HepG2 (cell line): Measurements from ENCODE around the gene LENEP. TPM values are rescaled to one million over a fixed set of nuclear protein-coding genes. Genes with fewer than 3 reads are reported as not detected.

Source experiments
- ATF1 ChIP-seq: IDR thresholded peaks from 2 replicates; pipeline ENCODE4 v1.6.1; 2016; ENCODE audit warnings: mild to moderate bottlenecking, control low read depth
- FIP1L1 ChIP-seq: fragments of 200-400 bp; formaldehyde crosslinking; IDR thresholded peaks from 2 replicates; pipeline ENCODE4 v1.6.1; 2018; ENCODE audit warnings: low read depth, mild to moderate bottlenecking, low read length, moderate library complexity, borderline replicate concordance; ENCODE audit not compliant: insufficient read depth
- FOSL2 ChIP-seq: sonication (generic); formaldehyde crosslinking; IDR thresholded peaks from 2 replicates; pipeline ENCODE4 v1.4.0; 2020; ENCODE audit warnings: missing genetic modification reagents
- GLI4 ChIP-seq: sonication (generic); formaldehyde crosslinking; IDR thresholded peaks from 2 replicates; pipeline ENCODE4 v1.5.1; 2020; ENCODE audit warnings: missing genetic modification reagents, mild to moderate bottlenecking, moderate library complexity, borderline replicate concordance
- HIVEP1 ChIP-seq: sonication (generic); formaldehyde crosslinking; IDR thresholded peaks from 2 replicates; pipeline ENCODE4 v1.4.0; 2020; ENCODE audit warnings: mild to moderate bottlenecking, missing genetic modification reagents
- KDM4B ChIP-seq: sonication (generic); formaldehyde crosslinking; IDR thresholded peaks from 2 replicates; pipeline ENCODE4 v1.4.0; 2020; ENCODE audit warnings: missing genetic modification reagents
- KLF13 ChIP-seq: sonication (generic); formaldehyde crosslinking; IDR thresholded peaks from 2 replicates; pipeline ENCODE4 v1.4.0; 2020; ENCODE audit warnings: mild to moderate bottlenecking, missing genetic modification reagents
- LCORL ChIP-seq, 2 experiments: fragments of 450-650 bp in 1 of 2; sonication (generic) in 1 of 2; formaldehyde crosslinking in 1 of 2; IDR thresholded peaks; 2 replicates each; pipeline versions ENCODE4 v1.5.0 to v1.6.1; 2017 to 2020; ENCODE audit warnings: antibody characterized with exemption in 1 of 2, missing genetic modification reagents in 1 of 2
- MBNL3 ChIP-seq: fragments of 250-450 bp; sonication (Bioruptor Pico); conservative IDR thresholded peaks from 2 replicates; pipeline ENCODE4 v1.8.0; 2022; ENCODE audit warnings: mild to moderate bottlenecking, inconsistent platforms
- MEIS2 ChIP-seq: sonication (generic); formaldehyde crosslinking; IDR thresholded peaks from 2 replicates; pipeline ENCODE4 v1.9.0; 2021; ENCODE audit warnings: mild to moderate bottlenecking, missing genetic modification reagents
- MIXL1 ChIP-seq: IDR thresholded peaks from 2 replicates; pipeline ENCODE4 v1.6.1; 2016
- NFYC ChIP-seq: IDR thresholded peaks from 2 replicates; pipeline ENCODE4 v1.6.1; 2016; ENCODE audit warnings: missing genetic modification reagents, missing compliant biosample characterization
- NKX3-1 ChIP-seq: sonication (generic); formaldehyde crosslinking; IDR thresholded peaks from 2 replicates; pipeline ENCODE4 v1.5.0; 2020; ENCODE audit warnings: missing genetic modification reagents
- NRL ChIP-seq: sonication (generic); formaldehyde crosslinking; IDR thresholded peaks from 2 replicates; pipeline ENCODE4 v1.5.0; 2020; ENCODE audit warnings: missing genetic modification reagents, mild to moderate bottlenecking, moderate library complexity, borderline replicate concordance
- PAF1 ChIP-seq: IDR thresholded peaks from 2 replicates; pipeline ENCODE4 v1.6.1; 2016; ENCODE audit warnings: missing genetic modification reagents, missing compliant biosample characterization
- PHB2 ChIP-seq: fragments of 450-650 bp; IDR thresholded peaks from 2 replicates; pipeline ENCODE4 v1.6.1; 2018; ENCODE audit not compliant: partially characterized antibody
- SMARCC2 ChIP-seq: fragments of 450-650 bp; IDR thresholded peaks from 2 replicates; pipeline ENCODE4 v1.6.1; 2017; ENCODE audit warnings: antibody characterized with exemption, mild to moderate bottlenecking
- SP2 ChIP-seq: sonication (generic); formaldehyde crosslinking; IDR thresholded peaks from 2 replicates; pipeline ENCODE4 v1.5.1; 2020; ENCODE audit warnings: mild to moderate bottlenecking, missing genetic modification reagents
- SSRP1 ChIP-seq: IDR thresholded peaks from 2 replicates; pipeline ENCODE4 v1.6.1; 2016; ENCODE audit warnings: control low read depth
- ZKSCAN1 ChIP-seq: fragments of 150-350 bp; IDR thresholded peaks from 2 replicates; pipeline ENCODE4 v1.6.1; 2014; ENCODE audit warnings: low read length
- ZNF24 ChIP-seq: fragments of 450-650 bp; IDR thresholded peaks from 2 replicates; pipeline ENCODE4 v1.6.1; 2017; ENCODE audit warnings: antibody characterized with exemption, mild to moderate bottlenecking
- ZNF253 ChIP-seq: sonication (generic); formaldehyde crosslinking; IDR thresholded peaks from 2 replicates; pipeline ENCODE4 v1.8.0; 2022; ENCODE audit warnings: mild to moderate bottlenecking, missing genetic modification reagents, borderline replicate concordance
- ZNF589 ChIP-seq: sonication (generic); formaldehyde crosslinking; conservative IDR thresholded peaks from 2 replicates; pipeline ENCODE4 v1.8.0; 2022; ENCODE audit warnings: mild to moderate bottlenecking, moderate library complexity, missing genetic modification reagents
- ZNF724P ChIP-seq: sonication (generic); formaldehyde crosslinking; IDR thresholded peaks from 2 replicates; pipeline ENCODE4 v1.8.0; 2022; ENCODE audit warnings: missing genetic modification reagents, borderline replicate concordance
- ZNF883 ChIP-seq: sonication (generic); formaldehyde crosslinking; IDR thresholded peaks from 2 replicates; pipeline ENCODE4 v1.5.1; 2020; ENCODE audit warnings: mild to moderate bottlenecking, missing genetic modification reagents; ENCODE audit errors: not compliant biosample characterization
- ZSCAN29 ChIP-seq: sonication (generic); formaldehyde crosslinking; conservative IDR thresholded peaks from 2 replicates; pipeline ENCODE4 v1.4.0; 2020; ENCODE audit warnings: mild to moderate bottlenecking, missing genetic modification reagents
- polyA plus RNA-seq, 8 experiments: library from polyadenylated mRNA; depleted of rRNA in 3 of 8; stranded (reverse) in 7 of 8; unstranded in 1 of 8; fragments of >200 nt; fragmentation: Illumina TruSeq in 4 of 8; extraction: Trizol in 4 of 8; gene quantifications; 2 replicates each; pipeline versions ENCODE4 v1.2.1 to v1.2.3, GENCODE V29; 2011 to 2016; ENCODE audit warnings: low read depth in 4 of 8, missing spikeins in 1 of 8, mixed read lengths in 1 of 8; ENCODE audit not compliant: insufficient read depth in 1 of 8
- total RNA-seq, 5 experiments: library from RNA; depleted of rRNA; stranded (reverse); fragments of >200 nt; fragmentation: Illumina TruSeq; extraction: Trizol; gene quantifications; 2 replicates each; pipeline ENCODE4 v1.2.3, GENCODE V29; 2016; ENCODE audit warnings: low read depth in 1 of 5
- TF ChIP-seq, protein P1 (sequence below), 2 experiments: sonication (generic) in 1 of 2; formaldehyde crosslinking in 1 of 2; IDR thresholded peaks; 2 replicates each; pipeline versions ENCODE4 v1.4.0 to v1.6.1; 2018 to 2020; ENCODE audit warnings: missing genetic modification reagents in 2 of 2, borderline replicate concordance in 1 of 2, low read depth in 1 of 2, mild to moderate bottlenecking in 1 of 2, missing biosample characterization in 1 of 2
- TF ChIP-seq, protein P2 (sequence below): sonication (generic); formaldehyde crosslinking; IDR thresholded peaks from 2 replicates; pipeline ENCODE4 v1.4.0; 2020; ENCODE audit warnings: mild to moderate bottlenecking, low read depth, missing genetic modification reagents
- TF ChIP-seq, protein P3 (sequence below): sonication (generic); formaldehyde crosslinking; IDR thresholded peaks from 2 replicates; pipeline ENCODE4 v1.5.0; 2020; ENCODE audit warnings: mild to moderate bottlenecking, missing genetic modification reagents

LENEP gene
- total and polyA plus RNA-seq, 2 of the 13 experiments (the other 11 are each of a cell fraction or from before 2014, with no cell fraction given): 0.29 TPM; not detected in 1

DNA sequence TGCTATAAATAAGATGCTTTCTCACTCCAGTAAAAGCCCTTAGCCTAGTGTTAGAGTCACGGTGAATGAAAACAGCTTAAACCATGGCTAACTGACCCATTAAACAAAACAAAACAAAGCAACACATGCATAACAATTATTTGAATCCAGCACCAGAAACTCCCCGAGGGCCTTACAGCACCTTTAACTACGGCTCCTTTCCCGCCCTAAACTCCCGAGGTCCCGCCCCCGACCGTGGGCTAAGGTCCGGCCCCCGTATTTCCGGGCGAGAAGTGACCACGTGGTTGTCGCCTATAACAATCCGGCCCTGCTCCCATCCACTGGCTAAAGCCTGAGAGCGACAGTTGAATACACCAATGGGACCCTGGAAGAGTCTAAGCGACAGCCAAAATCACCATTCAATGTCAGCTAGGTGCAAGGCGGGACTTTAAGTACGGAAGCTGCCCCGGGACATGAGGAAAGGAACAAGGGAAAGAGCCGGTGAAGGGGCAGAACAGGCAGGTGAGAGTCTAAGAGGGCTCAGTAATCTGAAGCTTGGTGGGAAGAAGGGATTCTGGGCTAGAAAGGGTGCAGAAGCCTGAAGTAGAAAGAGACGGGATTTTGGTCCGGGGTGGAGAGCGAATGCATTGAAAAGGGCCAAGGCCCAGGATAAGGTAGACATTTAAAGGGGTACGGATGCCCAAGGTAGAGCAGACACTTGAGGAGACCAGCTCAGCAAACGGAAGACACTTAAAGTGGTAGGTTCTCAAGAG, 10.3 kb upstream of the LENEP start, which contains the start of gene FLAD1 (continued):
- TF ChIP-seq SSRP1 (CRISPR knock-in tag) (no peak), ZNF883 (CRISPR knock-in tag) (no peak), ZSCAN29 (no peak), NRL (CRISPR knock-in tag) (no peak), KLF13 (CRISPR knock-in tag) (no peak), MBNL3 (no peak), FIP1L1 (no peak), PAF1 (CRISPR knock-in tag) (no peak), SP2 (CRISPR knock-in tag) (peak; percentile 99), ATF1 (CRISPR knock-in tag) (peak; percentile 83), ZNF724P (CRISPR knock-in tag) (no peak), FOSL2 (CRISPR knock-in tag) (peak; percentile 11; the same call in 1 of the 2 replicates), PHB2 (no peak), SMARCC2 (no peak), ZNF253 (CRISPR knock-in tag) (no peak), ZNF24 (no peak), KDM4B (CRISPR knock-in tag) (0 out of 2 replicates have a peak, but pooled peaks have one; percentile 61), HIVEP1 (CRISPR knock-in tag) (0 out of 2 replicates have a peak, but pooled peaks have one; percentile 41), GLI4 (CRISPR knock-in tag) (no peak), ZNF589 (CRISPR knock-in tag) (no peak), LCORL (IDR thresholded peaks at IDR 0.05) (no peak), LCORL (CRISPR knock-in tag; IDR thresholded peaks at IDR 0.05) (no peak), MIXL1 (CRISPR knock-in tag) (peak; percentile 51; the same call in 1 of the 2 replicates), NFYC (peak; percentile 100), MEIS2 (CRISPR knock-in tag) (0 out of 2 replicates have a peak, but pooled peaks have one; percentile 15), NKX3-1 (peak; percentile 75; the same call in 1 of the 2 replicates), ZKSCAN1 (no peak)
- TF ChIP-seq, protein P1, sequence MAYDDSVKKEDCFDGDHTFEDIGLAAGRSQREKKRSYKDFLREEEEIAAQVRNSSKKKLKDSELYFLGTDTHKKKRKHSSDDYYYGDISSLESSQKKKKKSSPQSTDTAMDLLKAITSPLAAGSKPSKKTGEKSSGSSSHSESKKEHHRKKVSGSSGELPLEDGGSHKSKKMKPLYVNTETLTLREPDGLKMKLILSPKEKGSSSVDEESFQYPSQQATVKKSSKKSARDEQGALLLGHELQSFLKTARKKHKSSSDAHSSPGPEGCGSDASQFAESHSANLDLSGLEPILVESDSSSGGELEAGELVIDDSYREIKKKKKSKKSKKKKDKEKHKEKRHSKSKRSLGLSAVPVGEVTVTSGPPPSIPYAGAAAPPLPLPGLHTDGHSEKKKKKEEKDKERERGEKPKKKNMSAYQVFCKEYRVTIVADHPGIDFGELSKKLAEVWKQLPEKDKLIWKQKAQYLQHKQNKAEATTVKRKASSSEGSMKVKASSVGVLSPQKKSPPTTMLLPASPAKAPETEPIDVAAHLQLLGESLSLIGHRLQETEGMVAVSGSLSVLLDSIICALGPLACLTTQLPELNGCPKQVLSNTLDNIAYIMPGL (CRISPR knock-in tag; IDR thresholded peaks at IDR 0.05; ENCODE audit: borderline replicate concordance in 1 of 2, low read depth in 1 of 2): 0 out of 4 replicates have a peak, but pooled peaks of 1 of the 2 experiments have one; percentile 25
- TF ChIP-seq, protein P2, sequence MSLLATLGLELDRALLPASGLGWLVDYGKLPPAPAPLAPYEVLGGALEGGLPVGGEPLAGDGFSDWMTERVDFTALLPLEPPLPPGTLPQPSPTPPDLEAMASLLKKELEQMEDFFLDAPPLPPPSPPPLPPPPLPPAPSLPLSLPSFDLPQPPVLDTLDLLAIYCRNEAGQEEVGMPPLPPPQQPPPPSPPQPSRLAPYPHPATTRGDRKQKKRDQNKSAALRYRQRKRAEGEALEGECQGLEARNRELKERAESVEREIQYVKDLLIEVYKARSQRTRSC: no peak
- TF ChIP-seq, protein P3, sequence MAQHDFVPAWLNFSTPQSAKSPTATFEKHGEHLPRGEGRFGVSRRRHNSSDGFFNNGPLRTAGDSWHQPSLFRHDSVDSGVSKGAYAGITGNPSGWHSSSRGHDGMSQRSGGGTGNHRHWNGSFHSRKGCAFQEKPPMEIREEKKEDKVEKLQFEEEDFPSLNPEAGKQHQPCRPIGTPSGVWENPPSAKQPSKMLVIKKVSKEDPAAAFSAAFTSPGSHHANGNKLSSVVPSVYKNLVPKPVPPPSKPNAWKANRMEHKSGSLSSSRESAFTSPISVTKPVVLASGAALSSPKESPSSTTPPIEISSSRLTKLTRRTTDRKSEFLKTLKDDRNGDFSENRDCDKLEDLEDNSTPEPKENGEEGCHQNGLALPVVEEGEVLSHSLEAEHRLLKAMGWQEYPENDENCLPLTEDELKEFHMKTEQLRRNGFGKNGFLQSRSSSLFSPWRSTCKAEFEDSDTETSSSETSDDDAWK (CRISPR knock-in tag): no peak
